K562 (cell line): ENCODE measurements around the gene C15orf62. TPM values are rescaled to one million over a fixed set of nuclear protein-coding genes. Genes with fewer than 3 reads are reported as not detected.

ENCODE experiments used
- ARNT ChIP-seq, 2 experiments: fragments of 450-650 bp; IDR thresholded peaks; 2 replicates each; pipeline ENCODE4 v1.6.1; 2016; ENCODE audit warnings: mild to moderate bottlenecking in 1 of 2
- BHLHE40 ChIP-seq: IDR thresholded peaks from 2 replicates; pipeline ENCODE4 v1.6.1; 2011; ENCODE audit warnings: low read length, improper control_type of control experiment
- HMG20A ChIP-seq: fragments of 450-650 bp; formaldehyde crosslinking; conservative IDR thresholded peaks from 2 replicates; pipeline ENCODE4 v1.4.0; 2020; ENCODE audit warnings: mild to moderate bottlenecking, mixed read lengths
- HNRNPH1 ChIP-seq: fragments of 200-400 bp; formaldehyde crosslinking; optimal IDR thresholded peaks from 2 replicates; pipeline ENCODE3; 2017; ENCODE audit warnings: low read depth, mild to moderate bottlenecking, low read length, moderate library complexity
- NFYB ChIP-seq: IDR thresholded peaks from 2 replicates; pipeline ENCODE4 v1.6.1; 2011; ENCODE audit warnings: mild to moderate bottlenecking, moderate library complexity; ENCODE audit not compliant: insufficient read length; ENCODE audit errors: extremely low read depth
- PTRF ChIP-seq: fragments of 450-650 bp; IDR thresholded peaks from 2 replicates; pipeline ENCODE4 v1.6.1; 2016; ENCODE audit warnings: mild to moderate bottlenecking, missing genetic modification characterization, missing compliant biosample characterization
- RHOXF2B ChIP-seq: fragments of 250-450 bp; sonication (Bioruptor Pico); conservative IDR thresholded peaks from 2 replicates; pipeline ENCODE4 v1.5.1; 2021
- RUNX1 ChIP-seq: sonication (generic); IDR thresholded peaks from 2 replicates; pipeline ENCODE4 v1.6.1; 2016; ENCODE audit warnings: antibody characterized with exemption, low read depth
- SLC30A9 ChIP-seq: fragments of 250-450 bp; sonication (Bioruptor Pico); IDR thresholded peaks from 2 replicates; pipeline ENCODE4 v1.8.0; 2022; ENCODE audit warnings: mild to moderate bottlenecking, moderate library complexity
- TFAP4 ChIP-seq: sonication (generic); formaldehyde crosslinking; IDR thresholded peaks from 2 replicates; pipeline ENCODE4 v1.8.0; 2022; ENCODE audit warnings: missing genetic modification reagents, mild to moderate bottlenecking, moderate library complexity, borderline replicate concordance
- WHSC1 ChIP-seq: IDR thresholded peaks from one replicate; pipeline ENCODE4 v1.6.1; 2012; ENCODE audit warnings: low read length, control low read depth, inconsistent platforms
- ZNF282 ChIP-seq: sonication (generic); formaldehyde crosslinking; IDR thresholded peaks from 2 replicates; pipeline ENCODE4 v1.8.1; 2023; ENCODE audit warnings: missing genetic modification reagents
- ZNF518B ChIP-seq: fragments of 250-450 bp; sonication (Bioruptor Pico); IDR thresholded peaks from 2 replicates; pipeline ENCODE4 v1.5.0; 2021; ENCODE audit warnings: mild to moderate bottlenecking, moderate library complexity
- polyA plus RNA-seq, 8 experiments: library from polyadenylated mRNA; depleted of rRNA in 4 of 8; stranded (reverse) in 5 of 8; unstranded in 3 of 8; fragments of >200 nt; fragmentation: Nextera tagmentation in 2 of 8; fragmentation: Illumina TruSeq in 1 of 8; extraction: Ambion mirVana in 2 of 8; extraction: Trizol in 1 of 8; gene quantifications; 2 replicates each; pipeline versions ENCODE4 v1.2.1 to v1.2.3, GENCODE V29; 2011 to 2014; ENCODE audit warnings: inconsistent platforms in 1 of 8, missing spikeins in 1 of 8
- total RNA-seq, 7 experiments: library from RNA; depleted of rRNA in 6 of 7; stranded (reverse); fragments of >200 nt in 6 of 7; fragmentation: Illumina TruSeq in 2 of 7; extraction: Trizol in 2 of 7; gene quantifications; 2 replicates each; pipeline versions ENCODE4 v1.2.1 to v1.2.3, GENCODE V29; 2011 to 2021; ENCODE audit warnings: low replicate concordance in 1 of 7
- TF ChIP-seq, protein P1 (sequence below), 2 experiments: fragments of 150-350 bp in 1 of 2; IDR thresholded peaks; 2 replicates each; pipeline ENCODE4 v1.6.1; 2012 to 2016; ENCODE audit warnings: low read depth in 2 of 2, low read length in 2 of 2, mild to moderate bottlenecking in 1 of 2, moderate library complexity in 1 of 2
- TF ChIP-seq, protein P2 (sequence below), 2 experiments: fragments of 450-650 bp in 1 of 2; sonication (generic) in 1 of 2; formaldehyde crosslinking in 1 of 2; IDR thresholded peaks in 1 of 2; conservative IDR thresholded peaks in 1 of 2; 2 replicates each; pipeline versions ENCODE4 v1.6.1 to v1.8.1; 2016 to 2023; ENCODE audit warnings: mild to moderate bottlenecking in 2 of 2, moderate library complexity in 2 of 2, inconsistent platforms in 1 of 2, missing genetic modification reagents in 1 of 2

The C15orf62 gene
- total and polyA plus RNA-seq, 9 of the 15 experiments (the other 6 are each of a cell fraction or from before 2014, with no cell fraction given) = 0.01 to 0.76 (median 0.30) TPM; not detected in 1

GRCh38 chr15:40751745-40752144 is 18.0 kb upstream of the C15orf62 start (continued):
- TF ChIP-seq, protein P1, sequence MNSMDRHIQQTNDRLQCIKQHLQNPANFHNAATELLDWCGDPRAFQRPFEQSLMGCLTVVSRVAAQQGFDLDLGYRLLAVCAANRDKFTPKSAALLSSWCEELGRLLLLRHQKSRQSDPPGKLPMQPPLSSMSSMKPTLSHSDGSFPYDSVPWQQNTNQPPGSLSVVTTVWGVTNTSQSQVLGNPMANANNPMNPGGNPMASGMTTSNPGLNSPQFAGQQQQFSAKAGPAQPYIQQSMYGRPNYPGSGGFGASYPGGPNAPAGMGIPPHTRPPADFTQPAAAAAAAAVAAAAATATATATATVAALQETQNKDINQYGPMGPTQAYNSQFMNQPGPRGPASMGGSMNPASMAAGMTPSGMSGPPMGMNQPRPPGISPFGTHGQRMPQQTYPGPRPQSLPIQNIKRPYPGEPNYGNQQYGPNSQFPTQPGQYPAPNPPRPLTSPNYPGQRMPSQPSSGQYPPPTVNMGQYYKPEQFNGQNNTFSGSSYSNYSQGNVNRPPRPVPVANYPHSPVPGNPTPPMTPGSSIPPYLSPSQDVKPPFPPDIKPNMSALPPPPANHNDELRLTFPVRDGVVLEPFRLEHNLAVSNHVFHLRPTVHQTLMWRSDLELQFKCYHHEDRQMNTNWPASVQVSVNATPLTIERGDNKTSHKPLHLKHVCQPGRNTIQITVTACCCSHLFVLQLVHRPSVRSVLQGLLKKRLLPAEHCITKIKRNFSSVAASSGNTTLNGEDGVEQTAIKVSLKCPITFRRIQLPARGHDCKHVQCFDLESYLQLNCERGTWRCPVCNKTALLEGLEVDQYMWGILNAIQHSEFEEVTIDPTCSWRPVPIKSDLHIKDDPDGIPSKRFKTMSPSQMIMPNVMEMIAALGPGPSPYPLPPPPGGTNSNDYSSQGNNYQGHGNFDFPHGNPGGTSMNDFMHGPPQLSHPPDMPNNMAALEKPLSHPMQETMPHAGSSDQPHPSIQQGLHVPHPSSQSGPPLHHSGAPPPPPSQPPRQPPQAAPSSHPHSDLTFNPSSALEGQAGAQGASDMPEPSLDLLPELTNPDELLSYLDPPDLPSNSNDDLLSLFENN (IDR thresholded peaks at IDR 0.05; ENCODE audit: low read depth in 2 of 2, low read length in 2 of 2) = no peak
- TF ChIP-seq, protein P2, sequence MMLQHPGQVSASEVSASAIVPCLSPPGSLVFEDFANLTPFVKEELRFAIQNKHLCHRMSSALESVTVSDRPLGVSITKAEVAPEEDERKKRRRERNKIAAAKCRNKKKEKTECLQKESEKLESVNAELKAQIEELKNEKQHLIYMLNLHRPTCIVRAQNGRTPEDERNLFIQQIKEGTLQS (IDR thresholded peaks at IDR 0.05) = peak; percentile 52; the same call in 1 of the 2 replicates
- TF ChIP-seq, protein P2 (CRISPR knock-in tag; conservative IDR thresholded peaks at IDR 0.05) = no peak
- TF ChIP-seq PTRF (tag) = no peak
- TF ChIP-seq WHSC1 = no peak
- no peak for TF ChIP-seq RHOXF2B
- TF ChIP-seq RUNX1 = no peak
- no peak for TF ChIP-seq ZNF282 (CRISPR knock-in tag)
- no peak for TF ChIP-seq NFYB
- no peak for TF ChIP-seq HMG20A
- 0 out of 2 replicates have a peak, but pooled peaks have one; percentile 8 for TF ChIP-seq BHLHE40
- TF ChIP-seq SLC30A9 (CRISPR knock-in tag) = no peak
- no peak for TF ChIP-seq HNRNPH1
- TF ChIP-seq ARNT (IDR thresholded peaks at IDR 0.05) = no peak
- no peak for TF ChIP-seq ZNF518B (CRISPR knock-in tag)
- peak; percentile 86 for TF ChIP-seq TFAP4 (CRISPR knock-in tag)
